NT2/D1 (cell line): Measurements from ENCODE around the gene SMO.

Experiments
- SUZ12 ChIP-seq: IDR thresholded peaks from 2 replicates; pipeline ENCODE4 v1.6.1; 2011; ENCODE audit not compliant: insufficient read length, insufficient read depth; ENCODE audit errors: extremely low read depth
- YY1 ChIP-seq: IDR thresholded peaks from 2 replicates; pipeline ENCODE4 v1.6.1; 2011; ENCODE audit not compliant: insufficient read length, insufficient read depth
- ZNF274 ChIP-seq: IDR thresholded peaks from 2 replicates; pipeline ENCODE4 v1.6.1; 2011; ENCODE audit warnings: mild to moderate bottlenecking, low read depth, low read length

- TF ChIP-seq SUZ12 (no peak), YY1 (no peak), ZNF274 (no peak)
Measured at GRCh38 chr7:129150199-129150996, 38.0 kb upstream of the SMO start.
